Vagina (tissue), 2 donors: ENCODE results near the gene NPAS3. TPM values are rescaled to one million over a fixed set of nuclear protein-coding genes. Genes with fewer than 3 reads are reported as not detected.

ENCODE experiments used
- DNase-seq, 2 donors: peaks; one replicate each; pipeline ENCODE4 v3.0.0-alpha.2; 2017; ENCODE audit errors: extremely low spot score in 2 of 2
- H3K27ac ChIP-seq: fragments of 200-600 bp; sonication (generic); one replicate; pipeline ENCODE4 v1.5.1; 2019
- H3K27me3 ChIP-seq: fragments of 200-600 bp; sonication (generic); one replicate; pipeline ENCODE4 v1.5.1; 2019
- H3K36me3 ChIP-seq, 2 donors: fragments of 200-600 bp; sonication (generic); one replicate each; pipeline ENCODE4 v1.5.1; 2017 to 2019
- H3K4me1 ChIP-seq: fragments of 200-600 bp; sonication (generic); one replicate; pipeline ENCODE4 v1.5.1; 2019
- H3K4me3 ChIP-seq, 2 donors: fragments of 200-600 bp; sonication (generic); 1 replicate in 1 of 2; 2 replicates in 1 of 2; pipeline ENCODE4 v1.5.1; 2016 to 2019
- H3K9me3 ChIP-seq: fragments of 200-600 bp; sonication (generic); one replicate; pipeline ENCODE4 v1.5.1; 2019
- POLR2A ChIP-seq, 2 donors: fragments of 450-650 bp; IDR thresholded peaks; one replicate each; pipeline ENCODE4 v1.6.1; 2017; ENCODE audit warnings: antibody characterized with exemption in 2 of 2, mild to moderate bottlenecking in 2 of 2, moderate library complexity in 2 of 2
- POLR2AphosphoS5 ChIP-seq, 2 donors: sonication (generic); formaldehyde crosslinking; IDR thresholded peaks; one replicate each; pipeline ENCODE4 v1.9.0; 2017; ENCODE audit warnings: antibody characterized with exemption in 2 of 2, mild to moderate bottlenecking in 2 of 2, low read depth in 1 of 2; ENCODE audit not compliant: insufficient read depth in 1 of 2
- intact Hi-C: fragments of 100-400 bp; cut with DNase I; formaldehyde crosslinking; loops from one replicate; pipeline ENCODE4 v1.15.1; 2023
- total RNA-seq: library from RNA; depleted of rRNA; stranded (reverse); fragments of >200 nt; gene quantifications from one replicate; pipeline ENCODE4 v1.2.3, GENCODE V29; 2016
- TF ChIP-seq, protein P1 (sequence below), 3 experiments: fragments of 450-650 bp in 2 of 3; fragments of 200-600 bp in 1 of 3; sonication (generic) in 1 of 3; IDR thresholded peaks; one replicate each; pipeline ENCODE4 v1.5.1; 2017 to 2019; ENCODE audit warnings: antibody characterized with exemption in 3 of 3, mild to moderate bottlenecking in 2 of 3, moderate library complexity in 2 of 3

NPAS3 gene
- total RNA-seq, 1 donor from 2014 or later, result 1.2 TPM

DNA sequence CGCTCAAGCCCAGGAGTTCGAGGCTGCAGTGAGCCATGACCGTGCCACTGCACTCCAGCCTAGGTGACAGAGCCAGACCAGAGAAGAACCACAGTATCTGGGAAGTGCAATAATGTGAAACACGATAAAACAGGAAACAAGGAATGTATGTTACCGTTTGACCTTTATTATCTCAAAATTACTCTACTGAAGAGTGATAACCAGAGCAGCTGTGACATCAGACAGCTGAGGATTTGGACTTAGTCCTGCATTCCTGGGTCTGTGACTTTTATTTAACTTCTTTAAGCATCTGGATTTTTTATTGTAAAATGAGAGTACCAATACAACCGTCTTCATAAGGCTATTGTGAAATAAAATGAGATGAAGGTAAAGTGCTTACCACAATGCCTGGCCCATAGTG, 806.5 kb downstream of the NPAS3 start:
- no peak for DNase-seq
- intact Hi-C loops, result no loop called here
- no peak for TF ChIP-seq POLR2AphosphoS5 (IDR thresholded peaks at IDR 0.05; ENCODE audit: insufficient read depth in 1 of 2, low read depth in 1 of 2)

DNA sequence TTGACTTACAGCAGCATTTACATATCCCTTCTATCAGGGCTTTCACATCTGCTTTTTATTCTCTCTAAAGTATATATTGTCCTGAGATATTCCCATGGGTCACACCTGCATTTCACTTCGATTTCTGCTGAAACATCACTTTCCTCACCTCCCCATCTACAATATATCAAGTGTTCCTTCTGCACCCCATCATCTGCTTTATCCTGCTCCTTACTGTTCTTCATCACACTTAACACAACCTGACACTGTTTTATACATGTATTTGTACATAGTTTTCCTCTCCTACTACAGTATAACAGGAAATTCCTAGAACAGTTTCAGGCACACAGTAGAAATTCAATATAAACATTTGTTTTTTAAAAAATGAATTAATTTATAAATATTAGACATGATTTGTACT, 809.1 kb downstream of the NPAS3 start:
- Histone ChIP-seq H3K9me3 (no peaks in the 10 kb centered on the region), H3K27me3 (no peaks in the 10 kb centered on the region), H3K4me1 (no peaks in the 10 kb centered on the region), H3K4me3 (no peak overlapping the region), H3K36me3 (no peaks in the 10 kb centered on the region), H3K27ac (no peak overlapping the region)
- TF ChIP-seq POLR2A (IDR thresholded peaks at IDR 0.05), result no peak
- TF ChIP-seq, protein P1, sequence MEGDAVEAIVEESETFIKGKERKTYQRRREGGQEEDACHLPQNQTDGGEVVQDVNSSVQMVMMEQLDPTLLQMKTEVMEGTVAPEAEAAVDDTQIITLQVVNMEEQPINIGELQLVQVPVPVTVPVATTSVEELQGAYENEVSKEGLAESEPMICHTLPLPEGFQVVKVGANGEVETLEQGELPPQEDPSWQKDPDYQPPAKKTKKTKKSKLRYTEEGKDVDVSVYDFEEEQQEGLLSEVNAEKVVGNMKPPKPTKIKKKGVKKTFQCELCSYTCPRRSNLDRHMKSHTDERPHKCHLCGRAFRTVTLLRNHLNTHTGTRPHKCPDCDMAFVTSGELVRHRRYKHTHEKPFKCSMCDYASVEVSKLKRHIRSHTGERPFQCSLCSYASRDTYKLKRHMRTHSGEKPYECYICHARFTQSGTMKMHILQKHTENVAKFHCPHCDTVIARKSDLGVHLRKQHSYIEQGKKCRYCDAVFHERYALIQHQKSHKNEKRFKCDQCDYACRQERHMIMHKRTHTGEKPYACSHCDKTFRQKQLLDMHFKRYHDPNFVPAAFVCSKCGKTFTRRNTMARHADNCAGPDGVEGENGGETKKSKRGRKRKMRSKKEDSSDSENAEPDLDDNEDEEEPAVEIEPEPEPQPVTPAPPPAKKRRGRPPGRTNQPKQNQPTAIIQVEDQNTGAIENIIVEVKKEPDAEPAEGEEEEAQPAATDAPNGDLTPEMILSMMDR (IDR thresholded peaks at IDR 0.05), result no peak
- no peak for TF ChIP-seq POLR2AphosphoS5 (IDR thresholded peaks at IDR 0.05; ENCODE audit: insufficient read depth in 1 of 2, low read depth in 1 of 2)
- DNase-seq, result no peak
- intact Hi-C loops, result no loop called here

More for the DNA sequence above, 806.5 kb downstream of the NPAS3 start:
- no peaks in the 10 kb centered on the region for H3K36me3 ChIP-seq
- H3K27me3 ChIP-seq, result no peaks in the 10 kb centered on the region
- H3K27ac ChIP-seq, result no peak overlapping the region
- H3K4me1 ChIP-seq, result no peaks in the 10 kb centered on the region
- H3K4me3 ChIP-seq, result no peak overlapping the region
- no peaks in the 10 kb centered on the region for H3K9me3 ChIP-seq

DNA sequence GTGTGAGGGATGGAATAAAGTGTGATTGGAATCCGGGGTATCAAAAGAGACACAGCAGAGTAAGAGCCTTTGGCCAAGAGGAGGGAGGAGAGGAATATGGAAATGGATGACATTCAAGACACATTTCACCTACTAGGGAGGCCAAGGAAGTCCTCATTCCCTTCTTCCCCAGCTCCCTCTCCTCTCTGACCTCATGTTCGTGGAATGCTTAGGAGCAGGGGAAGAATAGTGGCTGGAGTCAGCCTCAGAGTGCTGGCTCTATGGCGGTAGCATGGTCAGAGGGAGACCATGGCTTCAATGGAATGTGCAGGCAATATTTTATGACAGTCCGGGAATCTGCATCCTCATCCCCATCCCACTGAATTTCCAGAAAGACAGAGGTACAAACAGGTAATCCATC, 815.6 kb downstream of the NPAS3 start:
- Histone ChIP-seq H3K27ac (no peak overlapping the region), H3K4me3 (no peak overlapping the region), H3K4me1 (no peaks in the 10 kb centered on the region), H3K9me3 (no peaks in the 10 kb centered on the region), H3K27me3 (no peaks in the 10 kb centered on the region), H3K36me3 (no peaks in the 10 kb centered on the region)
- TF ChIP-seq POLR2AphosphoS5 (IDR thresholded peaks at IDR 0.05; ENCODE audit: insufficient read depth in 1 of 2, low read depth in 1 of 2) (no peak), POLR2A (IDR thresholded peaks at IDR 0.05) (no peak)
- TF ChIP-seq, protein P1 (IDR thresholded peaks at IDR 0.05), result no peak
- DNase-seq, result no peak
- intact Hi-C loops, result no loop called here

DNA sequence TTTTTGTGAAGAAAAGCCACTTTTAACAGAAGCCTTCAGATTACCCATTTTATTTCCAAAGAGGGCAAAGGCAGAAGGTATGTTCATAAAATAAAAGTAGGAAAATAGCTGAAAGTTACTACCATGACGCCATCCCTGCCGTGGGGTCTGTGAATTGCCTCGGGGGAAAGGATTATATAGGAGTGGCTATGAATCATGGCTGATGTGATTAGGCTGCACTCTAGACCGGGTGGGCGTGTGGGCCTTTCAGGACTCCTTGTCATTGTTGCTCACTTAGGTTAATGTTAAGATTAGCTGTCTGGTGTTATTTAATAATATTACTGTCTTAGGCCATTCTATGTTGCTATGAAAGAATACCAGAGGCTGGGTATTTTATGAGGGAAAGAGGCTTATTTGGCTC, 816.7 kb downstream of the NPAS3 start:
- H3K9me3 ChIP-seq, result no peaks in the 10 kb centered on the region
- intact Hi-C loops, result no loop called here
- DNase-seq, result no peak
- H3K4me1 ChIP-seq, result no peaks in the 10 kb centered on the region
- H3K27ac ChIP-seq, result no peak overlapping the region
- H3K27me3 ChIP-seq, result no peaks in the 10 kb centered on the region
- no peak overlapping the region for H3K4me3 ChIP-seq
- TF ChIP-seq, protein P1 (IDR thresholded peaks at IDR 0.05), result no peak
- no peaks in the 10 kb centered on the region for H3K36me3 ChIP-seq

DNA sequence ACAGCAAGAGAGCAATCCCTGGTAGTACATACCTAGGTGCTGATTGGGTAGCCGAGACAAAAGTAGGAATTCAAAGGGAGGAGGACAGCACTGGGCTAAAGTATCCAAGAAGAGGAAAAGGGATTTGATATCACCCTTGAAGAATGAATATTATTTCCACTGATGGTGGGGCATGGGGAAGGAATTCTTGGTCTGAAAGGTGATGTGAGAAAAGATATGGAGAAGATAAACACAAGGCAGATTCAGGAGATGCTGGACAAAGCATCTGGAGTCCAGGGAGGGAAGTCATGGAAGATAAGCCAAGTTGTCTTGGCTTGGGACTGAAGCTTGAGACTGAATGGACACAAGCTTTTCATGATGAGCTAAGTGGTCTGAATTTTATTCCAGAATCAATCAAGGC, 818.2 kb downstream of the NPAS3 start:
- Histone ChIP-seq H3K4me3 (no peak overlapping the region), H3K4me1 (no peaks in the 10 kb centered on the region), H3K9me3 (no peaks in the 10 kb centered on the region), H3K36me3 (no peaks in the 10 kb centered on the region), H3K27ac (no peak overlapping the region), H3K27me3 (no peaks in the 10 kb centered on the region)
- intact Hi-C loops, result no loop called here
- DNase-seq, result no peak
- TF ChIP-seq, protein P1 (IDR thresholded peaks at IDR 0.05), result no peak
- TF ChIP-seq POLR2AphosphoS5 (IDR thresholded peaks at IDR 0.05; ENCODE audit: insufficient read depth in 1 of 2, low read depth in 1 of 2), result no peak
- TF ChIP-seq POLR2A (IDR thresholded peaks at IDR 0.05), result no peak

DNA sequence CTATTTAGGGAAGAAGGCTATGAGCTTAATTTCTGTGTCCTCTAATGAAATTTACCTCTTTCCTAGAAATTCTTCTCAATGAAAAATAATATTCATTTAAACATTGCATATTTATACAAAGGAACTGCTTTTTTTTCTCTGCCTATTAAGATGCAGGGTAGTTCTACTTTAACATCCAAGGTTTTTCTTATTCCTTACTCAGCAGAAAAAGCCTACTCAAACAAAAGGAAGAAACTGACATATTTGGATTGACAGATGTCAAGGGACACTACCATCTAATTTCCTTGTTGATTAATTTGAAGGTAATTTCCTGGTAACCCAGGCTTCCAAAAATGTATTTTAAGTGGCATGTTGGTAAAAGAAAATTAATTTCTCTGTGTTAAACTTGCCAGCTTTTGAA, 819.9 kb downstream of the NPAS3 start:
- TF ChIP-seq, protein P1 (IDR thresholded peaks at IDR 0.05), result no peak
- no peak for TF ChIP-seq POLR2AphosphoS5 (IDR thresholded peaks at IDR 0.05; ENCODE audit: insufficient read depth in 1 of 2, low read depth in 1 of 2)
- no peak for TF ChIP-seq POLR2A (IDR thresholded peaks at IDR 0.05)
- intact Hi-C loops, result no loop called here

More for the DNA sequence above, 819.9 kb downstream of the NPAS3 start:
- no peak for DNase-seq
- no peak overlapping the region for H3K27ac ChIP-seq
- H3K4me3 ChIP-seq, result no peak overlapping the region
- no peaks in the 10 kb centered on the region for H3K36me3 ChIP-seq
- no peaks in the 10 kb centered on the region for H3K27me3 ChIP-seq
- no peaks in the 10 kb centered on the region for H3K9me3 ChIP-seq
- H3K4me1 ChIP-seq, result peaks cover 11% of the 10 kb centered on the region
